ENCODE measurements around the gene TDRD15.
"Not testable (repeated sequence)": the region's sequence is repeated elsewhere in the genome, so short reads cannot be mapped to it uniquely, and the experiment has no call there.

Gene TDRD15

DNA sequence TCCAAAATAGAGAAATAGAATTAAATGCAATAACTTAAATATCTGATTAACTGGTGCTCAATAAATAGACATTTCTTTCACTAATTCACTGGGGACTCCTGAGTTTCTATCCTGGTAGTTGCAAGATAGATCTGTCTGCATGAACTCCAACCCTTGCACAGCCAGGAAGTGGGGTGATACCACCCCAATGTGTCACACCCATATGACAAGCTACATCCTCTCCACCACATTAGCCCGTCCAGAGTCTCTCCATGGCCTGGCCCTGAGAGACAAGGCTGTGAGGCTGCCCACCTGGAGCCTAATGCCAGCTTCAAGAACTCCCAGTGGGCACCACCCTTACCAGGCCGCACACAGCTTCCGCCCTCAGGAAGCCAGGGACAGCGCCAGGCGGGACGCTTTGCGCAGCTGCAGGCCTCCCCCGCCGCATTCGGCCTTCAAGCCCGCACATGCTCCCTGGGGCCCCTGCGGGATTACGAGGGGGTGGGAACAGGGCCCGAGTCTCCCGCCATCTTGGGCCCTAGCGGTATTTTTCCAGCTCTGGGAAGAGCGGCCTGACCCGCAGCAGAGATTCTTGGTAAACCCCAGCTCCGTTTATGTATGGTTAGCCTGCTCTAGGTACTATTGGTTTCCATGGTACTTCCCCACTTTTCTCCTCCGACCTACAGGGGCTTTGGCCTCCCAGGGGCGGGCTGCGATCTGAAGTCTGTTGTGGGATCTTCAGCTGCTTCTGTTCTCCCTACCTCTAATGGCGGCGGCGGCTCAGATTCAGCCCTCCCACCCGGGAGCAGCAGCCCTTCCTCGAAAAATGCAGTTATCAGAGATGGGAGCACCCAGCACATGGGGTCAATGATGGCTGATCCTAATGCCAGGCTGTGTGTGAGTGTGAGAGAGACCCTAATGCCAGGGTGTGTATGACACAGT is at the start of gene TDRD15:
Gene TDRD15, plus strand, starts transcription at position 496 of the 921 bp plus-strand sequence. CDS start 13,500 bp downstream, outside the sequence.
- no peak for DNase-seq (ENCODE audit: low read depth)

DNA sequence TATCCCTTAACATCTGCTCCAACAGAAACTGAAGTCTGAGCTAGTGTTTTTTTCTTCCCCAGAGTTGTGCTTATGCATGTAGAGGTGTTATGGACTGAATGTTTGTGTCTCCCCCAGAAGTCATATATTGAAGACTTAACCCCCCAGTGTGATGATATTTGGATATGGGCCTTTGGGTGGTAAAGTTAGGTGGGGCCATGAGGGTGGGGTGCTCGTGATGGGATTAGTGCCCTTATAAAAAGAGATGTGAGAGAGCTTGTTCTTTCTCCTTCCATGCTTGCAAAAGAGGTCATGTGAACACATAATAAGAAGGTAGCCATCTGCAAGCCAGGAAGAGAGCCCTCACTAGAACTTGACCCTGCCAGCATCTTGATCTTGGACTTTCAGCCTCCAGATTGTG is 45.5 kb upstream of the TDRD15 start:
- no peak for DNase-seq (ENCODE audit: low read depth)

DNA sequence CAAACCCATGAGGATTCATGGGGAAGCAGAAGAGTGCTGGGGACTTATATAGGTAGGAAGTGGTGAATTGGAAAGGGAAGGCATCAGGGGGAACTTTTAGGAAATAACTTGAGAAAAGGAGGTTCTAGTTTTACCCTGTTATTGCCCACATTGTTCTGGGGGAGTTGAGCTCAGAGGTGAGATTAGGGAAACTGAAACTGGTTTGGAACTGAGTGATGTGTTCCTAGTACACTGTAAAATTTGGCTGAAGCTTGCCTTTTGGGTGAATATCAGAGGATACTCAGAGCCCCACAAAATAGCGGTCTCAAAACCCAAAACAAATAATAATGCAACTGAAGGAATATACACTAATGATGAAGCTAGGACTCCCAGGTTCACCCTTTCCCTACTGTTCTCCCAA is 40.3 kb upstream of the TDRD15 start:
- no peak for DNase-seq (ENCODE audit: low read depth)

DNA sequence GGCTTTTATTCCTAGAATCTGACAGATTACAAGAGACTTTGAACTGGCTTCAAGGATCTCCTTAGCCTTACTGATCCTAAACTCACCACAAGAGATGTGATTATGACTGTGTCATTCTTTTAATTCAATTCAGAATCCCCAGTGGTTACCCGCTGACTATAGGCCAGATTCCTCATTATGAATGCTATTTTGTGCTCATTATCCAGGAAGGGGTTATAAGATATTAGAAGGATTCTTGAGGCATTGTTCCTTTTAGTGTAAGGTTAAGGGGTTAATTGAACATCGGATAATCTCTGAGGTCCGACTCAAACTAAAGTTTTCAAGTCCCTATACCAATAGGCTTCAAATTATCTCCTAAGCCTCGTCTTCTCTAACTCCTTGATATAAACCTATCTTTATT is 39.4 kb upstream of the TDRD15 start:
- no peak for DNase-seq (ENCODE audit: low read depth)

DNA sequence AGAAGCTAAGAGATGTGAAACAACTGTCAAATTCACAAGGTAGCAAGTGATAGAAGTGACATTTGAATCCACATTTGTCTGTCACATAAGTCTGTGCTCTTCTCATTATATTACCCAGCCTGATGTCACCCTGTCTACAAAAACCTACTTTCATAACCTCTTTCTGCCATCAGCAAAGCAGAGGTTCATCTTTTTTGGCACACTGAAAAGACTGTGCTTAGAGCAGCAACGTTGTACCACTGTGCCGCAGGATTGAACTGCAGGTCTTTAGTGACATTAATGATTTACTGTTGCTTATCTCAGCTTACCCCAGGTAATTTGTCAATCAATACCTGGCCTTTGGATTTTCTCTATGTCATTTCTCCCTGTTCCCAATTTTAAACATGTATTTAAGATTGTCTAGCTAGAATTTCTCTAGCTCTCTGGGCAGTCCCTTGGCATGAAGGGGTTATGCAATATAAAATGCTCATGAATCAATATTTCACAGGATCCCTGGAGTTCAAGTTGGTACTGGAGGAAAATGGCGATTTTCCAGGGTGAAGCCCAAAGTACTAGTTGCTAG is 31.4 kb upstream of the TDRD15 start:
- no peak for DNase-seq (ENCODE audit: low read depth)

DNA sequence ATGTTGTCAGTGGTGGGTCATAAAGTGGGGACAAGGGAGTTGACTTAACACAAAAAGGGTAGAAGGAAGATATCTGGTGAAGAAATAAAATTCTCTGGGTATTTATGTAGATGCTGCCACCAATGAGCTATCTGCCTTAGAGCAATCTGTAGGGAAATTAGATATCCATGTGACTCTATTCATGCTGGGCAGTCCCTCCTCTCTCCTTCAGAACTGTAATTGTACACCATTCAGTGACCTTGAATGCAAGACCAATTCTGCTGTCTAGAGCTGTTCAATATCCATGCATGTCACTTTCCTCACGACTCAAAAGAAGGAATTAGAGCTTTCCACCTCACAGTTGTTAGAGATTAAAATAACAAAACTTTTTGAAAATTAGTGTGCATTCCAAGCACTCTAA is 28.6 kb upstream of the TDRD15 start:
- no peak for DNase-seq (ENCODE audit: low read depth)

DNA sequence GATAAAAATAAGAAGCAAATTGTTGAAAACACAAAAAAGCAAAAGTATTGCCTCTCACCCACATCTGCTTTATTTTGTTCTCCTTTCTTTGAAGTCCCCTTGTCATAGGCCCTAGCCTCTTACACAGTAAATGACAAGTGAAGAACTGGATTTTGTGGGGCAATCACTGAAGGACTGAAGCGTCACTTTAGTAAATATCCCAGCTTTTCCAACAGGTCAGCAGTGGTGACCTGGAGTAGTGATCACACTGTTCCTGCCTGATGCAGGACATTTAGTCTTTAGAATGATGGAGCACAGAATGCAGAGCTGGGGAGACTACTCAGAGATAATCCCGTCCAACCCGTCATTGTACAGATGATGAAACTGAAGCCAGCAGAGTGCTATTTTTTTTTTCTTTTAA is 28.1 kb upstream of the TDRD15 start:
- DNase-seq (ENCODE audit: low read depth) = no peak

DNA sequence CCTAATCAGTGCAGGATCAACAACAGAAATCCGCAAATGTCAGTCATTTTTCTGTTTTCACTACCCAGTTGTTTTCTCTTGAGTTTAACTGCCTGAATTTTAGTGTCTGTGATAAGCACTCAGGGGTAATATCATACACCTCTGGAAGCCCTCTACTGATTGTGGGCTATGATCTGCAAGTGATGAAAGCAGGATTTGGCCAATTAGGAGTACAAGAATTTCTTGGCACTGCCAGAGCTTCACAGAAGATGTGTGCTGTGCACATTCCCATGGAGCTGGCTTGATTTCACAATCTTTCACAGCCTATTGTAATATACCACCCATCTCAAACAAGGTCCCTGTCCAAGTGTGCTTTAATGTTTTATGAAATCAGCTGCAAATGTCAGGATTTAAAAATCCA is 27.3 kb upstream of the TDRD15 start:
- peak; percentile 1 for DNase-seq (ENCODE audit: low read depth)

DNA sequence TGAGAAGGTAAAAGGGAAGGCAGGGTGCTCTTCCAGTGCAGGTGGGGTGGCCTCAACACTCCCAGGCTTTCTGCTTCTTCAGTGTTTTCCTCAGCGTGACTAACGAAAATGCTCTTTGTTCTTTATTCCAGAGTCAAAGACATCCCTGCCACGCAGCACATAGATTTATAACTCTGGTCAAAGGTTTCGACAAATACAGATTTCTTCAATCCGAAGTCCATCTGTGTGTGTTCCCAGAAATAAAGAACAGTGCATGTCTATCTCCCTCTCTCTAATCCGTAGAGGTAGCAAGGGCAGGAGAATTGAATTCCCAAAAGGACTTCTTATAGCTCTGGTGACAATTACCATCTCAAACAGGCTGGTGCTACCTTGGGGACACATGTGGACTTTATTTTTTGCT is 26.4 kb upstream of the TDRD15 start:
- no peak for DNase-seq (ENCODE audit: low read depth)

DNA sequence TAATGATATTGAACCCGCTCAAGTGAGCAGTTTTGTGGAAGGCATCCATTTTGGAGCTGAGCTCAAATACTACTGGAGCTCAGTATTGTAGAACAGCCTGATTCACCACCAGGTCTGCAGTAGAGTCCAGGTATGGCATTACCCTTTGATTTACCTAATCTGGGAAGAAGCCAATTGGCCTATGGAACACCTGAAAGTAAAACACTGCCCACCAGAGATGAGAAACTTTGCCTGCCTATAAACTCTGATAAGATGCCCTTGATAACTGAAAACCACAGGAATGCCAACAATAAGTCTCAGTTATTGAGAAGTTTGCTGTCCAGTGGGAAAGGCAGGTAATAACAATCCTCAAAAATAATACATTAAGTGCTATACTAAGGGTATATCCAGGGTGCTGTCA is 25.5 kb upstream of the TDRD15 start:
- no peak for DNase-seq (ENCODE audit: low read depth)

DNA sequence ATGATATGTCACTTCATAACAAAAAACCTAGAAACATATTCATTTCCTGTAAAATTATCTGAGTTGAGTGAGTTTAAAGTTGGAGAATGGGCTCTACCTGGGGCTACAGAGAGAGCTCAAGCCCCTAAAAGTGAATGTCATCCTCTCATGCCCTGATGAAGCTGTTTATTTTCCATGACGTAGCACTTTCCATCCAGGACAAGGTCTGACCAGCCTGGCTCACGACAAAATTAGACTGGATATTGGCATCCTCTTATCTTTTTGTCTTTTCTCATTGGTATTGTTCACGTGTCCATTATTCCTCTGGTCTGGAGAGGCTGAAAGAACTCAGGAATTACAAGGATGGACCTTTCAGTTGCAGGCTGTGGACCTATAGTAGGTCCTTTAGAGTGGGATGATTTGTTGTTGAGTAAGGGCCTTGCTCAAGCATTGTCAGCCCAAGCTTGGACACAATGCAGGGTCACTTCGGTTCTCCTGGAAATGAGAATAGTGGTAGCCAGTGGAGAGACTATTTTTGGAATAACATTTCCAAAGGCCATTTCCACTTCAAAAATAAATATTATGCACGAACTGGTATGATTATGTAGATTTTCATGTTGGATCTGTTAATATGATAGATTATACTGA is 24.4 kb upstream of the TDRD15 start:
- DNase-seq (ENCODE audit: low read depth) = no peak

DNA sequence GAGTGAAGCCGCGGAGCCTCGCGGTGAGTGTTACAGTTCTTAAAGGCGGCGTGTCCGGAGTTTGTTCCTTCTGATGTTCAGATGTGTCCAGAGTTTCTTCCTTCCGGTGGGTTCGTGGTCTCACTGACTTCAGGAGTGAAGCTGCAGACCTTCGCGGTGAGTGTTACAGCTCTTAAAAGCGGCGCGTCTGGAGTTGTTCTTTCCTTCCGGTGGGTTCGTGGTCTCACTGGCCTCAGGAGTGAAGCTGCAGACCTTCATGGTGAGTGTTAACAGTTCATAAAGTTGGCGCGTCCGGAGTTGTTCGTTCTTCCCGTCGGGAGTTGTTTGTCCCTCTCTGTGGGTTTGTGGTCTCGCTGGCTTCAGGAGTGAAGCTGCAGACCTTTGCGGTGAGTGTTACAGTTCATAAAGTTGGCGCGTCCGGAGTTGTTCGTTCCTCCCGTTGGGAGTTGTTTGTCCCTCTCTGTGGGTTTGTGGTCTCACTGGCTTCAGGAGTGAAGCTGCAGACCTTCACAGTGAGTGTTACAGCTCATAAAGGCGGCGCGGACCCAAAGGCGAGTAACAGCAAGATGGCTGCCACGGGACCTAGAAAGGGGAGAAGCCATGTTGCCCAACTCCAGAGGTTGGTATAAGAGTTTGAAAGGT is 22.1 kb upstream of the TDRD15 start:
- not testable (repeated sequence) for DNase-seq (ENCODE audit: low read depth)

DNA sequence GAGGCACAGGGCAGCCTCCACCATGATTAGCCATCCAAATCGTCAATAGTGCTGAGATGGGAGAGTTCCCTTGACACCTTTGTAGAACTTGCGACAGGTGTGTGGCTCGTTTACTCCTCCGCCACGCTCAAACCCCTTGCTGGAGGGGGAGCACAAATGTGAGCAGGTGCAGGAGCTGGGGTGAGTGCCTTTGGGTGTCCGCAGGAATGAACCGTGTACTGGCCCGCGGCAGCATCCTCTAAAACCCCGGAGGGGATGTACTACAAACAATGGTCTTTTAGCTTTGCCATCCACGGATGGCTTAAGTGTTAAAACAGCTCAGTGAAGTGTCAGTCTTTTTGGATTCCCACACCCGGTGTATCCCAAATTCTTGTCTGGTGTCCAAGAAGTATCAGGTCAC is 21.4 kb upstream of the TDRD15 start:
- DNase-seq (ENCODE audit: low read depth) = no peak

DNA sequence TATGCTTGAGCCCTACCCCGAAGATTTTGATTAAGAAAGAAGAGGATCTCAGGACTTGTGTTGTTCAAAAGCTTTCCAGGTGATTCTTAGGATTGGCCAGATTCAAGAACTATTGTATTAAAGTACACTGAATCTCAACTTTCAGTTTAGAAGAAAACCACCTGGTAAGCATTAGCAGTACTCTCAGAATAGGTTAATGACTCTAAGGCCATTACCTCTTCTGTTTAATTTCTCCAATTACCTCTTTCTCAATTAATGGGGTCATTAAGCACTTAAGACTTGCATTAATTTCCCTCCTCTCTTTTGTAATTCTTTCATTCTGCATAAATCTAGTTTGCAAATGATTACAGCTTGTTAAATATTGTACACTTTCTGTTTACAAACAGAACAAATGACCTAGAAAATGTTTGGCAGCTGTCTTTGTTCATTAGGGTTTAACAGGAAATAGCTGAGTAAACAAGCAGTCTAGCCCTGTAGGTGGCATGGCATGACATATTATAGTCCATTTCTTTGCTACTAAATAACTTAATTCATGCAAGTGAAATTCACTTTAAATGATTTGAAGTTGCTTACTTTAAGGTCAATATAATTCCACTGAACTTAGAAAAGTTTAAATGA is 20.4 kb upstream of the TDRD15 start:
- no peak for DNase-seq (ENCODE audit: low read depth)

DNA sequence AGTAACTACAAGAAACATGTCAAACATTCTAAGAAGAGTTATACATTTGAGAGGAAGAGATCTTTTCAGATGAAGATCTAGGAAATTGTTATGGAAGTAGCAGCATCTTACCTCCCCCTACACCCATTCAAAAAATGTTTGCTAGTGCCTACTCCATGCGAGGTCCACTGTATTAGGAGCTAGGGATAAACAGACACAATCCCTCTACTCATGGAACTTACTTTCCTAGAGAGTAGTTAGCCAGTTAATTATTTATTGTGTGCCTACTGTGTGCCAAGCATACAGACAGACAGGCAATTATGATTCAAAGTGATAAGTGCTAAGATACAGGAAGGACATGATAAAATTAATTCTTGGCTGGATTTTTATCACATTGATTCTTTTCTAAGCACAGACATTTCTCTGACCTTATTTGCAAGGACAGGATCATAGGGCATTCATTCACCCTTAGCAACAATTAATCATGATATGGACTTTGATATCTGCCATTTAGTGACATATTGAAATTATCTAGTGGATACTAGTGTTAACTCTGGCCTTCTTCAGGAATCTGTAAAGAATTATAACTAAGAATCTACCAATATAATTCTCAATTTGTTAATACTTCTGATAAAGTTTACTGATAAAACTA is 19.6 kb upstream of the TDRD15 start:
- no peak for DNase-seq (ENCODE audit: low read depth)

DNA sequence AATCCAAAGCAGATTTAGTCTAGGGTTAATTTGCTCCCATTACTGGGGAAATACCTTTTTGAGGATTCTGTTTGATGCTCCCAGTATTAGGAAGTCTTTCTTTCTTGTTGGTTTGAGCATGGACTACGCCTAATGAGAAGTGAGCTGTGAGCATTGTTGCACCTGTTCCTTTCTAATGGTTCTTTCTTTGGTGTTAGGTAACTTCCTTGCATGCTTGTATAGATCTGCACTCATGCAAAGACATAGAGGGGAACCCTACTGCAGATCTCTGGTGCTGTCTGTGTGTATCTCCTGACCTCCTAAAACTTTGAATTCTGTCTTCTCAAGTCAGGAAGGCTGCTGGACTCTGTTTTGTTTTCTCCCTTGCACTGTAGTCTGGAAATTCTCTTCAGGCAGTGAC is 12.8 kb upstream of the TDRD15 start:
- DNase-seq (ENCODE audit: low read depth) = no peak

DNA sequence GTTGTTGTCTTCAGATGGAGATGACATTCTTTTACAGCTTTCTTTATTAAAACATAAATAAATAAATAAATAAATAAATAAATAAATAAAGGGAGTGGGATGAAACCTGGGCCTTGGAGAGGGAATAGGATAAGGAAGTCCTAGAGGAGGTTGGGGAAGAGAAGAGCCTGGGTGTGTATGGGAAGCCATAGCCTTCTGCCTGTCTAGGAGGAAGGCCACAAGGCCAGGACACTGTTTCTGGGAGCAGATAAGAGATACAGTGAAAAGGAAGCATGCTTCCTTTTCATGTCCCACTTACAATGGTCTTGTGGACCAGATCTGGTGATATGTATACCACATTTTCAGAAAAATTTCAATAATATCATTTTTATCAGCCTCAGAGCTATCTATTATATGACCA is 6.1 kb upstream of the TDRD15 start:
- DNase-seq (ENCODE audit: low read depth) = no peak

DNA sequence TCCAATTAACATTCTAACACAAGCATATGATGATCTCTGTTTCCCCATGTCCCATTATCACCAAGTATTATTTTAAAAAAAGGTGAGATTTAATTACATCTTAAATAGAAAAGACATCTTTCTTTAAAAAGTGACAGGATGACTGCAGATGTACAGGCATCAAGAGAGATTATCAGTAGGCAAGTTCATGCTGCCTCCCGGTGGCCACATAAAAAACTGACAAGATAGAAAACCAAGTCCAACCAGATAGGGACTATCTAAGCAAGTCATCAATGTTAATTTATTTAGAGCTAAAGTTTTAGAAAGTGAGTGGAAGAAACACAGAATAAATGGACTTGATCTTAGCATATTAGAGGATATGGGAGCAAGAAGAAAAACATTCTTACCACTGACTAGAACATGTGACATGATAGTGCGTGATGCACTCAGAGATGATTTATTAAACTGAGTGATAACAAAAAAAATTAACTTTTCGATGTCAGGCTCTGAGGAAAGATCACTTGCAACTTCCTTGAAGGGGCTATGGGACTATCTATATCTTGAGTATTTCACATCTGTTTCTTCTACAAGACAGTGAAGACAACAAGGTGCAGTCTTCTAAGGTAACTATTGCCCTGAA is 5.4 kb upstream of the TDRD15 start:
- DNase-seq (ENCODE audit: low read depth) = peak; percentile 40

DNA sequence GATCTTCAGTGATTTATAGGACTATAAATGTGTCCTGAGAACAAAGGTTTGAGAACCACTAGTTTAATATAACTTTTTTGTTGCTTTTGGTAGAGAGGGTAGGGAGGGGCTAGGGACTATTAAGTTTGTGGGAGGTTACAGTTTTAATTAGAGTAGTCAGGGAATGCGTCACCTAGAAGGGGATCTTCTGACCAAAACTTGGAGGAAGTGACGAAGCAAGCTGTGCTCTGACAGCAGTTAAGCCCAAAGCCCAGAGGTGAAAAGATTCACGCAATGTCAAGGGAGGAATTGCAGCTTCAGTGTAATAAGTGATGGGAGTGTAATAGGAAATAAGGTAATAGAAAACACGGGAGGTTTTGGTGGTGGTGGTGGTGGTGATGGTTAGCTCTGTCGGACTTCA is 8.1 kb downstream of the TDRD15 start:
- no peak for DNase-seq (ENCODE audit: low read depth)

DNA sequence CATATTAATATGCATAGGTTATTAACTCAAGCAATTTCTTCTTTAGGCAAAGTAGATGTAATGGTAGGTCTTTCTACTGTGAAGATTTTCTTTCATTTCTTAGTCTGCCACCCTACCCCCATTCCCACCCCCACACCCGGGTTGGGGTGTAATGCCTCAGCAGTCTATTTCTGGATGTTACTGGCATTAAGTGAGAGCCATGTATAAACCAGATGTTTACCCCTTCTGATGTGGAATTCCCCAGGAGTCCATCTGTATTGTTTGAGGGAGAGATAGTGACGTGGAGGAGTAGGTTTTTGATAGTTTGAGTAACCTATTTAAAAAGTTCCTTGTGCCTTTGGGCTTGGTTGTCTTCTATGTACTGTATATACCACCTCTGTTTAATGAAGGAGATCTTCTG is 11.8 kb downstream of the TDRD15 start:
- no peak for DNase-seq (ENCODE audit: low read depth)

DNA sequence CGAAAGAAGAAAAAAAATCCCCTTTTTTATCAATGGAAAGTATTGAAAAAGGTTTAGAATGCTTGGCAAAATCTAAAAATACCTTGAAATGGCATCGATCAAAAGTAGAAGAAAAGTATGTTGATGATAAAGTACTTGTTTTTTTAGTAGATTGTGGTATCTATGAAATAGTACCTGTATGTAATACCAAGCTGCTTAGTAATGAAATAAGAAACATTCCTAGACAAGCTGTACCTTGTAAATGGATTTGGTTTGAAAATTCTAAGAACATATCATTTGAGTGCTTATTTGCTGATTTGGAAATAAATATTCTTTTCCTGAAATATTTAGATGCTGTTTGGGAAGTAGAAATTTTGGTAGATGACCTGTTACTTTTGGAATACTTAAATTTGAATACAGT is 18.4 kb downstream of the TDRD15 start:
- no peak for DNase-seq (ENCODE audit: low read depth)
